Common myeloid progenitor, CD34-positive (primary cell): ENCODE results near the gene RAB3C.
"Not testable (repeated sequence)": the region's sequence is repeated elsewhere in the genome, so short reads cannot be mapped to it uniquely, and the experiment has no call there.

ENCODE experiments used
- CTCF ChIA-PET: fragments of 350-600 bp; sonication (Branson Sonifier 250); formaldehyde crosslinking; loops from one replicate; lab custom pipeline; 2021; ENCODE audit warnings: antibody characterized with exemption; lab: Charles Lee
- POLR2A ChIA-PET: fragments of 350-600 bp; sonication (Branson Sonifier 250); formaldehyde crosslinking; loops from one replicate; lab custom pipeline; 2021; ENCODE audit warnings: antibody characterized with exemption; lab: Charles Lee
- DNase-seq, 3 donors: peaks; one replicate each; pipeline versions ENCODE4 v3.0.0 to v3.0.0-alpha.2; 2013
- H3K27ac ChIP-seq, 2 experiments: 1 replicate in 1 of 2; 2 replicates in 1 of 2; pipeline ENCODE4 v1.7.0; 2013; ENCODE audit warnings: inconsistent platforms in 2 of 2, low read length in 2 of 2, mild to moderate bottlenecking in 2 of 2, low read depth in 1 of 2, moderate library complexity in 1 of 2; ENCODE audit not compliant: severe bottlenecking in 2 of 2, insufficient read depth in 1 of 2, poor library complexity in 1 of 2
- H3K27me3 ChIP-seq, 5 experiments: replicated peaks in 2 of 5; 1 replicate in 3 of 5; 2 replicates in 2 of 5; pipeline versions ENCODE4 v1.6.1 to v1.7.0; 2013; ENCODE audit warnings: low read length in 4 of 5, mild to moderate bottlenecking in 2 of 5, moderate library complexity in 2 of 5, inconsistent platforms in 1 of 5; ENCODE audit not compliant: insufficient read depth in 5 of 5, control insufficient read depth in 4 of 5
- H3K36me3 ChIP-seq, 4 experiments: 1 replicate in 2 of 4; 2 replicates in 2 of 4; pipeline versions ENCODE4 v1.6.1 to v1.7.0; 2013; ENCODE audit warnings: low read length in 3 of 4, control low read depth in 1 of 4, mild to moderate bottlenecking in 1 of 4; ENCODE audit not compliant: control insufficient read depth in 4 of 4, insufficient read depth in 4 of 4
- H3K4me1 ChIP-seq, 4 experiments: 1 replicate in 3 of 4; 2 replicates in 1 of 4; pipeline versions ENCODE4 v1.6.1 to v1.7.1; 2013; ENCODE audit warnings: low read length in 3 of 4, mild to moderate bottlenecking in 3 of 4, control low read depth in 1 of 4, inconsistent platforms in 1 of 4, moderate library complexity in 1 of 4; ENCODE audit not compliant: control insufficient read depth in 4 of 4, insufficient read depth in 4 of 4; ENCODE audit errors: control extremely low read depth in 1 of 4
- H3K4me3 ChIP-seq, 7 experiments: 1 replicate in 4 of 7; 2 replicates in 3 of 7; pipeline versions ENCODE4 v1.5.1 to v1.7.0; 2013; ENCODE audit warnings: mild to moderate bottlenecking in 7 of 7, low read length in 6 of 7, moderate library complexity in 6 of 7, inconsistent platforms in 2 of 7, low read depth in 2 of 7, control low read depth in 1 of 7; ENCODE audit not compliant: insufficient read depth in 4 of 7, control insufficient read depth in 1 of 7; ENCODE audit errors: extremely low read depth in 1 of 7
- H3K9me3 ChIP-seq, 5 experiments: 1 replicate in 4 of 5; 2 replicates in 1 of 5; pipeline versions ENCODE4 v1.6.1 to v1.7.1; 2013; ENCODE audit warnings: low read length in 4 of 5, mild to moderate bottlenecking in 2 of 5, inconsistent platforms in 1 of 5, low read depth in 1 of 5, moderate library complexity in 1 of 5; ENCODE audit not compliant: control insufficient read depth in 4 of 5, insufficient read depth in 2 of 5; ENCODE audit errors: control extremely low read depth in 1 of 5
- WGBS: methylation state at CpG from one replicate; pipeline ENCODE4 v1.1.5; 2013; ENCODE audit not compliant: insufficient coverage; 5-methylcytosine and 5-hydroxymethylcytosine counted together

Gene RAB3C

GRCh38 chr5:58600613-58601012 lies 17.7 kb downstream of the RAB3C start:
- H3K4me1 ChIP-seq, H3K27ac ChIP-seq, H3K9me3 ChIP-seq, POLR2A ChIA-PET, H3K27me3 ChIP-seq, H3K36me3 ChIP-seq, H3K4me3 ChIP-seq: not testable (repeated sequence)
- CTCF ChIA-PET, result interaction anchor here (0.6 kb wide), 1 partner anchor 292 kb away, joined by 4 read pairs; no protein-coding TSS in a partner anchor
- peak in 1 of 3 donors; percentile 14 for DNase-seq
- no CpG with 5 or more reads among the region's 2 CpGs for WGBS

GRCh38 chr5:58602889-58603288 lies 20.0 kb downstream of the RAB3C start:
- H3K9me3 ChIP-seq, H3K27me3 ChIP-seq, POLR2A ChIA-PET, H3K27ac ChIP-seq, H3K4me3 ChIP-seq, DNase-seq, H3K36me3 ChIP-seq, H3K4me1 ChIP-seq: not testable (repeated sequence)
- 100% methylated on average over 4 of the region's 4 CpGs for WGBS
- CTCF ChIA-PET, result interaction anchor here (1.1 kb wide), 1 partner anchor 8 kb away, joined by 3 read pairs; no protein-coding TSS in a partner anchor

- Histone ChIP-seq H3K27ac (no peak overlapping the region), H3K9me3 (peaks cover 0 to 10% (median 4%) of the 10 kb centered on the region in 5 experiments), H3K36me3 (no peaks in the 10 kb centered on the region), H3K4me1 (no peaks in the 10 kb centered on the region), H3K4me3 (no peak overlapping the region), H3K27me3 (no peaks in the 10 kb centered on the region)
- ChIA-PET POLR2A (no interaction called here), CTCF (interaction anchor here (1.1 kb wide), 1 partner anchor 108 kb away, joined by 3 read pairs; no protein-coding TSS in a partner anchor)
- DNase-seq, result no peak
- WGBS, result 98% methylated on average over 4 of the region's 4 CpGs
Observed at GRCh38 chr5:58606064-58606463, 23.2 kb downstream of the RAB3C start.

- CTCF ChIA-PET, result no interaction called here
- DNase-seq, result no peak
- POLR2A ChIA-PET, result no interaction called here
- Histone ChIP-seq H3K4me3 (no peak overlapping the region), H3K27me3 (no peaks in the 10 kb centered on the region), H3K36me3 (no peaks in the 10 kb centered on the region), H3K9me3 (no peaks in the 10 kb centered on the region), H3K27ac (no peak overlapping the region), H3K4me1 (no peaks in the 10 kb centered on the region)
Observed at GRCh38 chr5:58615972-58616371, 33.1 kb downstream of the RAB3C start.

- Histone ChIP-seq H3K36me3 (no peaks in the 10 kb centered on the region), H3K4me3 (no peak overlapping the region), H3K27ac (no peak overlapping the region), H3K4me1 (no peaks in the 10 kb centered on the region), H3K27me3 (no peaks in the 10 kb centered on the region), H3K9me3 (no peaks in the 10 kb centered on the region)
- no peak for DNase-seq
- ChIA-PET POLR2A (no interaction called here), CTCF (no interaction called here)
- 100% methylated on average over 1 of the region's 1 CpG for WGBS
Observed at GRCh38 chr5:58617241-58617640, 34.4 kb downstream of the RAB3C start.

GRCh38 chr5:58620336-58620735 lies 37.5 kb downstream of the RAB3C start:
- H3K27ac ChIP-seq, result no peak overlapping the region
- H3K9me3 ChIP-seq, result no peaks in the 10 kb centered on the region
- no peak for DNase-seq
- CTCF ChIA-PET, result interaction anchor here (0.6 kb wide), 1 partner anchor 30 kb away, joined by 3 read pairs; no protein-coding TSS in a partner anchor
- no peak overlapping the region for H3K4me3 ChIP-seq
- no peaks in the 10 kb centered on the region for H3K36me3 ChIP-seq
- WGBS, result no CpG with 5 or more reads among the region's 1 CpG
- POLR2A ChIA-PET, result no interaction called here
- no peaks in the 10 kb centered on the region for H3K4me1 ChIP-seq
- H3K27me3 ChIP-seq, result no peaks in the 10 kb centered on the region

GRCh38 chr5:58622936-58623871 lies 40.3 kb downstream of the RAB3C start:
- Histone ChIP-seq H3K4me3 (no peak overlapping the region), H3K36me3 (no peaks in the 10 kb centered on the region), H3K9me3 (no peaks in the 10 kb centered on the region), H3K27ac (no peak overlapping the region), H3K4me1 (peaks cover 0 to under 1% (median under 1%) of the 10 kb centered on the region in 4 experiments), H3K27me3 (no peaks in the 10 kb centered on the region)
- DNase-seq, result no peak
- ChIA-PET POLR2A (no interaction called here), CTCF (interaction anchor here (2.4 kb wide), 1 partner anchor 17 kb away, joined by 6 read pairs; no protein-coding TSS in a partner anchor)
- whole genome bisulfite sequencing, result 100% methylated on average over 2 of the region's 3 CpGs
